Muscle layer of duodenum (tissue), 2 donors: ENCODE results near the gene MDGA2.
"Not testable (repeated sequence)": the region's sequence is repeated elsewhere in the genome, so short reads cannot be mapped to it uniquely, and the experiment has no call there.

Source experiments
- H3K27ac ChIP-seq: one replicate; pipeline ENCODE4 v1.7.0; 2013; ENCODE audit warnings: mild to moderate bottlenecking, low read length
- H3K27me3 ChIP-seq: one replicate; pipeline ENCODE4 v1.7.0; 2013; ENCODE audit warnings: low read depth, mild to moderate bottlenecking, control low read depth, low read length
- H3K36me3 ChIP-seq, 2 donors: one replicate each; pipeline ENCODE4 v1.7.0; 2013; ENCODE audit warnings: low read length in 2 of 2, control low read depth in 1 of 2, mild to moderate bottlenecking in 1 of 2; ENCODE audit not compliant: insufficient read depth in 2 of 2, control insufficient read depth in 1 of 2
- H3K4me1 ChIP-seq, 2 donors: one replicate each; pipeline ENCODE4 v1.7.0; 2013; ENCODE audit warnings: low read length in 2 of 2, mild to moderate bottlenecking in 2 of 2, control low read depth in 1 of 2, moderate library complexity in 1 of 2; ENCODE audit not compliant: insufficient read depth in 2 of 2, control insufficient read depth in 1 of 2
- H3K4me3 ChIP-seq, 2 donors: one replicate each; pipeline ENCODE4 v1.7.0; 2013; ENCODE audit warnings: low read length in 2 of 2, low read depth in 1 of 2, mild to moderate bottlenecking in 1 of 2
- H3K9me3 ChIP-seq, 2 donors: one replicate each; pipeline ENCODE4 v1.7.0; 2013; ENCODE audit warnings: low read length in 2 of 2, control low read depth in 1 of 2, mild to moderate bottlenecking in 1 of 2; ENCODE audit not compliant: control insufficient read depth in 1 of 2
- donor health status: healthy.

Gene MDGA2

DNA sequence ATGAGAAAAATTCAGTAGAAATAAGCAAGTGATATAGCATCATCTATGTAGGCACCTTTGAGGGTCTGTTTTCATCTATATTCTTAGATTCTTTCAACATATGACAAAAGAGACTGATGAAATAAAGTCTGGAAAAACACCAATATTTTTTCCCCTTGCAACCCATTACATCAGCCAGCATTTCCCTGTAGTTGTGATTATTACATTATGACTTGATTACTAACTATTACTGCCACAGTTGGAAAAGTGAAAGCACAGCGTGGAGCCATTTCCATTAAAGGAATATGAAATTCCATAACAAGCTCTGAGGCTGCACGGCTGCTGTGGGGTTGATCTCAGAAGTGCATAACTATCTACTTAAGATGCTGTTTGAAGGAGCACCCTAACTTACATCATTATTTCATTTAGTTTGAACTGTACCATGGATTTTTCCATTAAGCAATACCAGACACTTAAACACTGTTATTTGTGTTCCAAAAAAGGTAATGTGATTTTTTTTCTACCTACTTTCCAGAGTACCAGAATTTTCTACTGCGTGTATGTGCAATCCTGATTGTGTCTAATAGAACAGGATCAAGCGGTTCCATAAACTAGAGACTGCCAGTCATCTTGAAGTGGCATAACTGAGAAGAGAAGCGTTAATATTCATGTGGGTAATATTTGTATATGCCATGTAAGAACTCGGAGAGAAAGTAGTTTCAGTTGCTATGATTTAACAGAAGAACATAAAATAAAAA lies 405.5 kb downstream of the MDGA2 start:
- H3K36me3 ChIP-seq, result no peaks in the 10 kb centered on the region
- H3K4me1 ChIP-seq, result no peaks in the 10 kb centered on the region
- no peak overlapping the region for H3K27ac ChIP-seq
- H3K27me3 ChIP-seq, result no peaks in the 10 kb centered on the region
- peak overlapping the region; percentile 37 to 48 for H3K4me3 ChIP-seq
- no peaks in the 10 kb centered on the region for H3K9me3 ChIP-seq

DNA sequence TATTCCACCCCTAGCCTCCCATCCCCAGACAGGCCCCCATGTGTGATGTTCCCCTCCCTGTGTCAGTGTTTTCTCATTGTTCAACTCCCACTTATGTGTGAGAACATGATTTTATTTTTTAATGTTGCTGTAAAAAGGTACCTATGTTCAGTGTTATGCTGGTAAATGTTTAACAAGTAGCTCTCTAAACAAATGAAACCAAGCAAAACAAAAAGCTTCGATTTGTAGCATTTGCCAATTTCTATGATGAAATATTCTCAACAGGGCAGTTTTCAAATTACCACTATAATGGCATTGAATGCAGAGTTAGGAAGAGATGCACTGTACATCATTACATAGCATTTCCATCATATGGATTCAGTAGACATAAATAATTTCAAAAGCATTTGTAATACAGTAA lies 410.6 kb downstream of the MDGA2 start:
- no peaks in the 10 kb centered on the region for H3K27me3 ChIP-seq
- no peak overlapping the region for H3K4me3 ChIP-seq
- no peaks in the 10 kb centered on the region for H3K9me3 ChIP-seq
- H3K4me1 ChIP-seq, result no peaks in the 10 kb centered on the region
- H3K36me3 ChIP-seq, result no peaks in the 10 kb centered on the region
- H3K27ac ChIP-seq, result no peak overlapping the region

DNA sequence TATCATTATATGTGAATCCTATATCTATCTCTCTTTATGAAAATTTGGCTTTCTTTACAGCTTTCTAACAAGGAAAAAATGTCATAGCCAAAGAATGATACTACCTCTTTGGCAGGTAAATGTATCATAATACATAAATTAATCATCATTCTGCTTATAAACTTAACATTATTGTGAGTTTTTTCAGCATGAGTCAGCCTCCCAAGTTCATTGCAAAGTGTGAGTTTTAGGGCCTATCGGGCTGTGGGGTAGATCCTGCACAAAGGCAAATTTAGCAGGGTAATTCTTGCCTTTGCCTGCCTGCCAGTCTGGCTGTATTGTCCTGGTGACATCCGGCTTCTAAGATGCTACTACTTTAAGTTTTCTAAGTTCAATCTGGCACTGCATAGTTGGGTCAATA lies 412.6 kb downstream of the MDGA2 start:
- Histone ChIP-seq H3K27ac (no peak overlapping the region), H3K4me3 (no peak overlapping the region), H3K27me3 (no peaks in the 10 kb centered on the region), H3K9me3 (no peaks in the 10 kb centered on the region), H3K36me3 (no peaks in the 10 kb centered on the region), H3K4me1 (no peaks in the 10 kb centered on the region)

DNA sequence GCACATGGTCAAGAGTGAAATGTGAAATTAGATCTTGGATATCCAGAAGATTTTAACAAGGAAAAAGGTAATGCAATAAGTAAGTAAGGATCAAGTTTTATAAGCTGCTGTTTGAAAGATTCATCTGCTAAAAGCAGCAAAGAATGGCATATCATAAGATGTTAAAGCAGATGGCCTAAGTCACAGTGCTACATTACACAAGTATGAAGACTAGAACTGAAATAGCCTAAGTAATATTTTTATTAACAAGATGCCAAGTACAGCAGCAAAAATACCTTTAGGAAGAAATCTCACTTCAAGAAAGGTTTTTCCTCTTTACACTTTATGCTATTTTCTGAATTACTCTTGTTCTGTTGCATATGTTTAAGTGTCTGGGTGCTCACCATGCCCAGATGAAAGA lies 414.1 kb downstream of the MDGA2 start:
- H3K4me3 ChIP-seq, result no peak overlapping the region
- H3K27me3 ChIP-seq, result no peaks in the 10 kb centered on the region
- H3K36me3 ChIP-seq, result no peaks in the 10 kb centered on the region
- no peaks in the 10 kb centered on the region for H3K9me3 ChIP-seq
- no peaks in the 10 kb centered on the region for H3K4me1 ChIP-seq
- H3K27ac ChIP-seq, result no peak overlapping the region

DNA sequence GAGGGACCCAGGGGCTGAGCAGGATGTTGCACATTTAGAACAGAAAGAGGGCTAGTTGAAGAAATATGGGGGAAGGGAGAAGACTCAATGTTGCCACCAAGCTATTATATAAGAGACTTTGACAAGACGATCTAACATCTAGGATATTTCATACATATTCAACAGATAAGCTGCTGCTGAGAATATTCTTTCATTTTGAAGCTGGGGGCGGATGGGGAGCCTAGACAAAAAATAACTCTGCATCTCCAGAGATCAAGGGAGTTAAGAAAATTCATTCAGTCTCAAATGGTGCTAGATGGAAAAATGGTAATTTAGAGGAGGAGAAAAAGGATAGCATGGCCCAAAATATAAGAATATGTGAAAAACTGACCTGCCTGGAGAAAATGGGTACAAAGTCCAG lies 415.6 kb downstream of the MDGA2 start:
- Histone ChIP-seq H3K4me1 (no peaks in the 10 kb centered on the region), H3K36me3 (no peaks in the 10 kb centered on the region), H3K9me3 (no peaks in the 10 kb centered on the region), H3K4me3 (no peak overlapping the region), H3K27me3 (no peaks in the 10 kb centered on the region), H3K27ac (no peak overlapping the region)

DNA sequence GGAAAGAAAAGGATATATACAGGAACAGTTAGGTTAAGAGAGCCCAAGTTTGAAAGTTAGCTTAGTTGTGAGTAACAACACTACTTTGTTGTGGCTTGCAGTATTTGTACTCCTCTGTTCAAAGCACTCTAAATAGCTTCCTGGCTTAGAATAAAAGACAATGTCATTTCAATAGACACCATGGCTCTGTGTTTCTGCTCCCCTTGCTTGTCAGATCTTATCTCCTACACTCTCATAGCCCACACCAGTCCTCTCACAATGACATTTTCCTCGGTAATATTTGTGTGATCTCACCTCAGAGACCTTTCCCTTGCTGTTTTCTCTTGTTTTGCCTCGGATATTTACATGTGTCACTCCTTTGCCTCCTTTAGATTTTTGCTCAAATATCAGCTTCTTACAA lies 418.4 kb downstream of the MDGA2 start:
- Histone ChIP-seq H3K36me3 (no peaks in the 10 kb centered on the region), H3K4me3 (no peak overlapping the region), H3K27ac (no peak overlapping the region), H3K27me3 (no peaks in the 10 kb centered on the region), H3K9me3 (no peaks in the 10 kb centered on the region), H3K4me1 (no peaks in the 10 kb centered on the region)

DNA sequence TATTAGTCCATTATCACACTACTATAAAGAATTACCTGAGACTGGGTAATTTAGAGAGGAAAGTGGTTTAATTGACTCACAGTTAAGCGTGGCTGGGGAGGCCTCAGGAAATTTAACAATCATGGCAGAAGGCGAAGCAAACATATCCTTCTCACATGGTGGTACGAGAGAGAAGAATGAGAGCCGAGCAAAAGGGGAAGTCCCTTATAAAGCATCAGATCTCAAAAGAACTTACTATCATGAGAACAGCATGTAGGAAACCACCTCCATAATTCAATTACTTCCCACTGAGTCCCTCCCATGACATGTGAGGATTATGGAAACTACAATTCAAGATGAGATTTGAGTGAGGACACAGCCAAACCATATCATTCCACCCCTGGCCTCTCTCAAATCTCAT lies 422.6 kb downstream of the MDGA2 start:
- no peaks in the 10 kb centered on the region for H3K9me3 ChIP-seq

DNA sequence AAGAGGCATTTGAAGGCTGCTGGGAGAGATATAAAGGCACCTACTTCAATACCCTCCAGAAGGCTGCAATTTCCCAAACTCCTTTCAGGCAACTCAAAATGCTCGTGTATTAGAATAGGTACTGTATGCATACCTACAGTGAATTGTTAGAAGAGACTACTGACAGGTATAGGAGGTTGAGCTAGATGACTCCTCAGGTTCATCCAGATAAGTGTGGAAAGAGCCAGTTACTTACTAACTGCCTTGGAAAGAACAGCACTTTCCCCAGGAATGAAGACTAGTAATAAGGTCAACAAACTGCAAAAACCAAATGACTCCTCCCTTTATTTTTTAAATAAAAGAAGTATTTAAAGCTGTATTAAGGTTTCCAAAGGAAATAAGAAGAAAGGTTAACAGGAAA lies 429.0 kb downstream of the MDGA2 start:
- no peaks in the 10 kb centered on the region for H3K4me1 ChIP-seq
- no peaks in the 10 kb centered on the region for H3K27me3 ChIP-seq
- H3K9me3 ChIP-seq, result no peaks in the 10 kb centered on the region
- no peak overlapping the region for H3K27ac ChIP-seq
- H3K4me3 ChIP-seq, result no peak overlapping the region
- no peaks in the 10 kb centered on the region for H3K36me3 ChIP-seq

More for the DNA sequence above, 422.6 kb downstream of the MDGA2 start:
- no peaks in the 10 kb centered on the region for H3K4me1 ChIP-seq
- no peak overlapping the region for H3K27ac ChIP-seq
- H3K27me3 ChIP-seq, result no peaks in the 10 kb centered on the region
- H3K4me3 ChIP-seq, result no peak overlapping the region
- H3K36me3 ChIP-seq, result no peaks in the 10 kb centered on the region

DNA sequence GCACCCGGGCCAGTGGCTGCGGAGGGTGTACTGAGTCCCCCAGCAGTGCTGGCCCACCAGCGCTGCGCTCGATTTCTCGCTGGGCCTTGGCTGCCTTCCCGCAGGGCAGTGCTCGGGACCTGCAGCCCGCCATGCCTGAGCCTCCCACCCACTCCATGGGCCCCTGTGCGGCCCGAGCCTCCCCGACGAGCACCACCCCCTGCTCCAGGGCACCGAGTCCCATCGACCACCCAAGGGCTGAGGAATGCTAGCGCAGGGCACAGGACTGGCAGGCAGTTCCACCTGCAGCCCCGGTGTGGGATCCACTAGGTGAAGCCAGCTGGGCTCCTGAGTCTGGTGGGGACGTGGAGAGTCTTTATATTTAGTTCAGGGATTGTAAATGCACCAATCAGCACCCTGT lies 432.8 kb downstream of the MDGA2 start:
- not testable (repeated sequence) for H3K27ac ChIP-seq, H3K4me1 ChIP-seq, H3K9me3 ChIP-seq, H3K27me3 ChIP-seq, H3K4me3 ChIP-seq, H3K36me3 ChIP-seq

DNA sequence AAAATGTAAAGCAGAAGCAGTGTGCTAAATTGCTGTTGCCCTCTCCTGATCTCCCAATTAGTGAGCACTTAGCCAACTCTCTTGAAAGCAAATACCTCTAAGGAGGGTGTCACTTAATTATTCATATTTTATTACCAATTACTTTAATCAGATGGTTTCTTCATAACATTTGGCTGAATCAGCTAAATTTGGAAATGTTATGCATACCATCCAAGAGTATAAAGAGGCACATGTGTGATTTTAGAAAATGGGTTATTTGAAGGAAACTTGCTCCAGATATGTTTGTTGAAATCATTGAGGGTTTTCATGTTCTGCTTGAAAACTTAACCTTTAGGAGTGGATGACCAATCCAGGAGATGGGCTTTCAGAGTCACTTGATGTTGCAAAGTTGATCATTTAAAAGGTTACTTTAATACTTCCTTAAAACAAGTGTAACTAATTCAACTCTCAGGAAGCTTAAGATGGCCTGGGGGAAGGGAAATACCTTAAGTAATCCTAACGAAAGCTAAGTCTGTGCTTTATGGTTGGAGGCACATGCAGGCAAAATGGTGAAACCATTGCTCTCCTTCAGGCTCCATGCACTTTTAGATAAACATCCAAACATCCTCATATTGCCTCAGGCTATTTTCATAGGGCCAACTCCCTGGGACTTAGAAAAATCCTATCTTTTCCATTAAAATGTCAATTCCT lies 434.5 kb downstream of the MDGA2 start:
- Histone ChIP-seq H3K27me3 (no peaks in the 10 kb centered on the region), H3K9me3 (no peaks in the 10 kb centered on the region), H3K4me1 (no peaks in the 10 kb centered on the region), H3K27ac (no peak overlapping the region), H3K36me3 (no peaks in the 10 kb centered on the region), H3K4me3 (no peak overlapping the region)

DNA sequence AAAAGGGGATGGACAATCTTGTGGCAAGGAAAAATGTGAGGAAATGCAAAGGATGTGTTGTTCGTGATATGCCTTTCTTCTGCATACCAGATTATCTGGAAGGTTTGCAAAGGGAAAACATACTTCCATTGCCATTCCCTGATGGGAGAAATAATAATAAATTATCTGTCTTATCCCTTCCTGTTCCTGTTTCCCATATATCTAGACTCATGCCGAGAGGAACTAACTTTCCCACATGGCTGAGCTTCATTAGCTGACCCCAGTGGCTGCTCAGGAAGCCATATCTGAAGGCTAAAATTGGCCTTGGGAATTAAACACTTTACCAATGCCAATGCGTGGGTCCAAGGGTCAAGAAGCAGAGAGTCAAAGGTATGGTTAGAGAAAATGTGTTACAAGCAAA lies 439.8 kb downstream of the MDGA2 start:
- H3K4me3 ChIP-seq, result no peak overlapping the region
- H3K27ac ChIP-seq, result no peak overlapping the region
- no peaks in the 10 kb centered on the region for H3K4me1 ChIP-seq
- no peaks in the 10 kb centered on the region for H3K27me3 ChIP-seq
- no peaks in the 10 kb centered on the region for H3K36me3 ChIP-seq
- no peaks in the 10 kb centered on the region for H3K9me3 ChIP-seq
